Forelimb muscle (tissue), 1 donor: Measurements from ENCODE around the gene ZMIZ1. TPM values are rescaled to one million over a fixed set of nuclear protein-coding genes. Genes with fewer than 3 reads are reported as not detected.
A peak's percentile ranks its signal among the peaks of the same experiment; 100 is the strongest.

Source experiments
- DNase-seq: peaks from one replicate; pipeline ENCODE4 v3.0.0-alpha.2; 2013; ENCODE audit warnings: low read depth
- polyA plus RNA-seq: library from polyadenylated mRNA; unstranded; fragments of 120-200 nt; gene quantifications from one replicate; pipeline ENCODE4 v1.2.1, GENCODE V29; 2013; ENCODE audit not compliant: insufficient read length

ZMIZ1 gene, protein sequence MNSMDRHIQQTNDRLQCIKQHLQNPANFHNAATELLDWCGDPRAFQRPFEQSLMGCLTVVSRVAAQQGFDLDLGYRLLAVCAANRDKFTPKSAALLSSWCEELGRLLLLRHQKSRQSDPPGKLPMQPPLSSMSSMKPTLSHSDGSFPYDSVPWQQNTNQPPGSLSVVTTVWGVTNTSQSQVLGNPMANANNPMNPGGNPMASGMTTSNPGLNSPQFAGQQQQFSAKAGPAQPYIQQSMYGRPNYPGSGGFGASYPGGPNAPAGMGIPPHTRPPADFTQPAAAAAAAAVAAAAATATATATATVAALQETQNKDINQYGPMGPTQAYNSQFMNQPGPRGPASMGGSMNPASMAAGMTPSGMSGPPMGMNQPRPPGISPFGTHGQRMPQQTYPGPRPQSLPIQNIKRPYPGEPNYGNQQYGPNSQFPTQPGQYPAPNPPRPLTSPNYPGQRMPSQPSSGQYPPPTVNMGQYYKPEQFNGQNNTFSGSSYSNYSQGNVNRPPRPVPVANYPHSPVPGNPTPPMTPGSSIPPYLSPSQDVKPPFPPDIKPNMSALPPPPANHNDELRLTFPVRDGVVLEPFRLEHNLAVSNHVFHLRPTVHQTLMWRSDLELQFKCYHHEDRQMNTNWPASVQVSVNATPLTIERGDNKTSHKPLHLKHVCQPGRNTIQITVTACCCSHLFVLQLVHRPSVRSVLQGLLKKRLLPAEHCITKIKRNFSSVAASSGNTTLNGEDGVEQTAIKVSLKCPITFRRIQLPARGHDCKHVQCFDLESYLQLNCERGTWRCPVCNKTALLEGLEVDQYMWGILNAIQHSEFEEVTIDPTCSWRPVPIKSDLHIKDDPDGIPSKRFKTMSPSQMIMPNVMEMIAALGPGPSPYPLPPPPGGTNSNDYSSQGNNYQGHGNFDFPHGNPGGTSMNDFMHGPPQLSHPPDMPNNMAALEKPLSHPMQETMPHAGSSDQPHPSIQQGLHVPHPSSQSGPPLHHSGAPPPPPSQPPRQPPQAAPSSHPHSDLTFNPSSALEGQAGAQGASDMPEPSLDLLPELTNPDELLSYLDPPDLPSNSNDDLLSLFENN
- 29.8 TPM for polyA plus RNA-seq

GRCh38 chr10:79068562-79069324 lies at the start of gene ZMIZ1:
Gene ZMIZ1, plus strand, starts transcription at chr10:79068966. Its CDS starts 132,667 bp downstream, at chr10:79201633.
- DNase-seq = peak; percentile 66

DNA sequence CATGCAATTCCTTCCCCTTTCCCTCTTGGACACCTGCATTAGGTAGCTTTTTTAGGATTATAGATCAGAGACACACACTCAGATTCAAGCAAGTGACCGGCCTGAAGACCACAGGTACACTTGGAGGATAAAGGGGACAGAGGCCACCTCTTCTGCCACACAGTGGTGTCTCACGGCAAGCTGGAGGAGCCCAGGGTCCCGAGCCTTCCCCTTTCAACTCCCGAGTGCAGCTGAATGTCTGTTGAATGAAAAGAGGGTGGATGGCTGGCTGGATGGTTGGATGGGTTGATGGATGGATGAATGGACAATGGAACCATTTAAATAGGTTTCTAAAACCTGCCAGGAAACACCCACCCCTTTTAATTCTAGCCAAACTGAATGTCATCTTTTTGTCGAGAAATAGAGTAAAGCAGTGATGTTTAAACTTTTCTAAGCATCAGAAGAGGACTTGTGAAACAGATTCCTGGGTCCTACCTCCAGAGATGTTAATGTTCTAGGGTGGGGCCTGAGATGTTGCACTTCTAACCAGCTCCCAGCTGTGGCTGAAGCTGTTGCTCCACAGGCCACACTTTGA lies 49.2 kb upstream of the ZMIZ1 start:
- no peak for DNase-seq

GRCh38 chr10:79020015-79020491 lies 48.7 kb upstream of the ZMIZ1 start:
- DNase-seq = no peak

DNA sequence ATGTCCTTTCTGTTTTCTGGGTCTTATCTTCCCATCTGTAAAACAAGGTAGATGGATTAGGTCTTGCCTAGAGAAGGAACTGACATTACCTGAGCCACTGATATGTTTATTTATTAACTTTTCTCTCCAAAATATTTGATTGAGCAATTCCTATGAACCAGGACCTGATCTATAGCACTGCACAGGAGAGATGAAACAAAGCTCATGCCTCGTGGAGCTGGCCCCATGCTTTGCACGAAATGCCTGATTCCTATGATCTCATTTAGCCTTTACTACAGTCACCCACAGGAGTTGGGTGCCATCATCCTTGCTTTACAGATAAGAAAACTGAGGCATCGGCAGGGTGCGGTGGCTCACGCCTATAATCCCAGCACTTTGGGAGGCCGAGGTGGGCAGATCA lies 48.2 kb upstream of the ZMIZ1 start:
- DNase-seq = no peak

GRCh38 chr10:79021331-79021907 lies 47.3 kb upstream of the ZMIZ1 start:
- DNase-seq = no peak

- DNase-seq = no peak
Observed at GRCh38 chr10:79021948-79022499, 46.7 kb upstream of the ZMIZ1 start.

DNA sequence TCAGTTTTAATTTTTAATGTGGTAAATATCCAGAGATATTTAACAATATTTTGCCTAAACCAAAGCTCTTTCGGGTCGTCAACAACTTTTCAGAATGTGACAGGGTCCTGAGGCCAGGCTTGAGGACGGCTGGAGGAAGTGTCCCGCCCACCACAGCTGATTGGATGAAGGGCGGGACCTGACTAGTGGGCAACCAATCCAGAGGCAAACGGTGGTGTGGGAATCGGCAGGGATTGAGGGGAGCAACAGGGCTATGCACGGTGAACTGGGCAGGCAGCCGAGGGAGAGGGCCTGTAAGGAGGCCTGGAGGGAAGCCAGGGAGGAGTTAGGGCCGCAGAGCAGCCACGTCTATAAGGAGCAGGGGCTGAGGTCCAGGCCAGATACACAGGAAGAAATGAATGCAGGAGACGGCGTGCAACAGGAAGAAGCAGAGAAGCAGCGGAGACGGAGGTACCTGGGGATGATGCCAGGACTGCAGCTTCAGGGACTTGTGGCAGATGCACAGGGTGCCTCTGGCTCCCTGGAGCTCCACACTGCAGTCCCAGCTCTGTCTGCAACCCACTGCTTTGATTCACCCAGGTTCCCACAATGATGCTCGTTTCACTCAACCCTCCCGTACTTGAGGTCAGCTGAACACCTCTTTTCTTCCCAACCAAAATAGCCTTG lies 46.1 kb upstream of the ZMIZ1 start:
- no peak for DNase-seq

GRCh38 chr10:79023240-79024162 lies 45.3 kb upstream of the ZMIZ1 start:
- no peak for DNase-seq

- no peak for DNase-seq
Observed at GRCh38 chr10:79024296-79024695, 44.5 kb upstream of the ZMIZ1 start.

DNA sequence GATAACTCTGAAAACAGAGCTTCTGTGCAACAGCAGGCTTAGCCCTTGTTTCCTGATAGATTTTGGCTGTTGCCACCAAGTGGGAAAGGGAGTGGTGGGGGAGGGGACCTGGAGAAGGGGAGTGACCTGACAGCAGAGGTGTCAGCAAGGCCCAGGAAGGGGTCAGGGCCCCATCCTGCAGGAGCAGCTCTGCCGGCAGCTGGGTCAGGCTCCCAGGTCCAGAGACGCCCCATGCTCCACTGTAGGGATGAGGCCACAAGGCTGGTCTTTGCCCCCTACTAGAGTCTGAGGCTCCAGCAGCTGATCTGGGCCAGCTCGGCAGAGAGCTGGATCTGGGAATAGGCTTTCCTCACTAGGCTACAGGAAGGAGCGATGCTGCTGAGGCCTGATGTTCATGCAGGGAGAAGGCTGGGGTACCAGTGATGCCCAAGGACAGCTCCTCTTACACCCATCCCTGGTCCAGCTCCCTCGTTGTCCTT lies 44.0 kb upstream of the ZMIZ1 start:
- no peak for DNase-seq

- DNase-seq = no peak
Observed at GRCh38 chr10:79025199-79025832, 43.5 kb upstream of the ZMIZ1 start.

DNA sequence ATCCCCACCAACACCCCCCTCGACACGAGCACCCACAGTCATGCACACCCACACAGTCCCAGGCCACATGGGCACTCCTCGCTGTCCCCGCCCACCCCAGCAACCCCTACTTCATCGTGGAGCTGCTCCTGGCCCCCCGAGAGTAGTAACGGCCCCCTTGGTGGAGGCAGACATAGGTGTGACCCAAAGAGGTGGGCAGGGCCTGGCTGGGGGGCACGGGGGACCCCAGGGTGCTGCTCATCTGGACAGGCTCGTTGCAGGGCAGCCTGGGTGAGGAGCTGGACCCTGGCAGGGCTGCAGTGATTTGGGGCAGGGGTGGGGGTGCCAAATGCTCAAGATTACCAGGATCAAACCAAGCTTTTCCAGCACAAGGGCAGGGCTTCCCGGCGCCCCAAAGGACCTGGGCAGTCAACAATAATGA lies 42.4 kb upstream of the ZMIZ1 start:
- DNase-seq = no peak

DNA sequence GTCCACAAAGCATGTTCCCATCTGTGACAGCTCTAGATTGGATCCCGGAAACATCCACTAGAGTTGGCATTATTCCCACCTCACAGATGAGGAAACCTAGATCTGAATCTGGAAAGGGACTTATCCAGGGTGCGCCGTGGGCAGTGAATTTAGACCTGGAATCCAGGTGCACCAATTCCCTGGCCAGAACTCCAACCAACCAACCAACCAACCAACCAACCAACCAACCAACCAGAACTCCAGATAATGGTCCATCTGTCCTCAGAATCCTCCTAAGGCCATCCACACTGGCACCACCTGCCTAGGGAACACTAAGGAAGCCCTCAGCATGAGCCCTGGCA lies 42.0 kb upstream of the ZMIZ1 start:
- DNase-seq = no peak

- DNase-seq = no peak
Observed at GRCh38 chr10:79027147-79028055, 41.4 kb upstream of the ZMIZ1 start.

GRCh38 chr10:79028056-79028430 lies 40.7 kb upstream of the ZMIZ1 start:
- DNase-seq = no peak

- no peak for DNase-seq
Observed at GRCh38 chr10:79028451-79029010, 40.2 kb upstream of the ZMIZ1 start.
